Peyer's patch (tissue), 4 donors: ENCODE measurements around the gene ATP6AP1.
"Not testable (repeated sequence)": the region's sequence is repeated elsewhere in the genome, so short reads cannot be mapped to it uniquely, and the experiment has no call there.

Experiments used
- POLR2A ChIP-seq, 2 donors: fragments of 450-650 bp; IDR thresholded peaks; one replicate each; pipeline ENCODE4 v1.5.1; 2017; ENCODE audit warnings: antibody characterized with exemption in 2 of 2, mild to moderate bottlenecking in 2 of 2, moderate library complexity in 2 of 2
- TF ChIP-seq, protein P1 (sequence below), 6 experiments: fragments of 450-650 bp in 4 of 6; fragments of 200-600 bp in 2 of 6; sonication (generic) in 1 of 6; IDR thresholded peaks; one replicate each; pipeline ENCODE4 v1.5.1; 2017 to 2019; ENCODE audit warnings: antibody characterized with exemption in 6 of 6, mild to moderate bottlenecking in 3 of 6, moderate library complexity in 1 of 6

GRCh38 chrX:154389812-154390747 is 38.4 kb upstream of the ATP6AP1 start:
- not testable (repeated sequence) for TF ChIP-seq POLR2A (IDR thresholded peaks at IDR 0.05)
- TF ChIP-seq, protein P1, sequence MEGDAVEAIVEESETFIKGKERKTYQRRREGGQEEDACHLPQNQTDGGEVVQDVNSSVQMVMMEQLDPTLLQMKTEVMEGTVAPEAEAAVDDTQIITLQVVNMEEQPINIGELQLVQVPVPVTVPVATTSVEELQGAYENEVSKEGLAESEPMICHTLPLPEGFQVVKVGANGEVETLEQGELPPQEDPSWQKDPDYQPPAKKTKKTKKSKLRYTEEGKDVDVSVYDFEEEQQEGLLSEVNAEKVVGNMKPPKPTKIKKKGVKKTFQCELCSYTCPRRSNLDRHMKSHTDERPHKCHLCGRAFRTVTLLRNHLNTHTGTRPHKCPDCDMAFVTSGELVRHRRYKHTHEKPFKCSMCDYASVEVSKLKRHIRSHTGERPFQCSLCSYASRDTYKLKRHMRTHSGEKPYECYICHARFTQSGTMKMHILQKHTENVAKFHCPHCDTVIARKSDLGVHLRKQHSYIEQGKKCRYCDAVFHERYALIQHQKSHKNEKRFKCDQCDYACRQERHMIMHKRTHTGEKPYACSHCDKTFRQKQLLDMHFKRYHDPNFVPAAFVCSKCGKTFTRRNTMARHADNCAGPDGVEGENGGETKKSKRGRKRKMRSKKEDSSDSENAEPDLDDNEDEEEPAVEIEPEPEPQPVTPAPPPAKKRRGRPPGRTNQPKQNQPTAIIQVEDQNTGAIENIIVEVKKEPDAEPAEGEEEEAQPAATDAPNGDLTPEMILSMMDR (IDR thresholded peaks at IDR 0.05) = not testable (repeated sequence)
